RKO (cell line): ENCODE results near the gene MYOZ3.

Experiments
- DNase-seq: peaks from one replicate; pipeline ENCODE4 v3.0.0-alpha.2; 2016; ENCODE audit warnings: low spot score

The MYOZ3 gene

DNA sequence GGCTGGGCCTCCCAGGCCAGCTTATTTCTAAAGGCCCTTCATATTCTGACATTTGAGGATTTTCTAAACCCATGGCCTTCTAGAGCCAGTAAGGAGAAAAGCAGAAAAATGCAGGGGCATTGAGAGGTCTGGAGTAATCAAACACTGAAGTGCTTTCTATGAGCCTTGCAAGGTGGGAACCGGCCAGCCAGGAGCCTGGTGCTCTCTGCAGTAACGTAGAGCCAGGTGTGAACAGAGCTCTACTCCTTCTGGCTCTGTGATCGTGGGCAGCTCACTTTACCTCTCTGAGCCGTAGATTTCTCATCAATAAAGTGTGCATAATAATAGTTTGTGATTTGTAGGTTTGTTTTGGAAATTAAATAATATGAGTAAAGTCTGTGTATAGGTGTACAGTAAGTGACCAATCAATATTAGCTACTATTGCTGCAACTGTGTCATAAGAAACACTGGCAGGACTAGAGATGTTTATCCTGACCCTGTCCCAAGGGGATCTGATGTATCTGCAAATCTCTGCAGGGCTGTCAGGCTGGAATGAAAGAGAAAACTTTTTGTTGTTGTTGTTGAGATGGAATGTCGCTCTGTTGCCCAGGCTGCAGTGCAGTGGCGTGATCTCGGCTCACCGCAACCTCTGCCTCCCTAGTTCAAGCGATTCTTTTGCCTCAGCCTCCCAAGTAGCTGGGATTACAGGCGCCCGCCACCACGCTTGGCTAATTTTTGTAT, 17.9 kb upstream of the MYOZ3 start:
- DNase-seq: no peak

DNA sequence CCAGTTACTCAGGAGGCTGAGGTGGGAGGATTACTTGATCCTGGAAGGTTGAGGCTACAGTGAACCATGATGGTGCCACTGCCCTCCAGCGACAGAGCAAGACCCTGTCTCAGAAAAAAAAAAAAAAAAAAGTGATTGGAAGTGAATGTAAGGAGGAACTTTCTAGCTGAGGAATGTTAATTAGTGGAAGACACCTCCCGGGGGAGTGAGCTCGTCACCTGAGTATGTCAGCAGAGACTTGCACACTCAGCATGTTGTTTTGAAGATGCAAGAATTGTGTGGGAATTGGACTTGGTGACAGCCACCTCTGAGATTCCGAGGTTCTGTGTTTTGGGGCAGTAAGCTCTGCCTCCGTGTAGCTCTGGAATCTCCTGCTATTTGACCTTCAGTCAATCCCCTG, 17.0 kb upstream of the MYOZ3 start:
- no peak for DNase-seq

DNA sequence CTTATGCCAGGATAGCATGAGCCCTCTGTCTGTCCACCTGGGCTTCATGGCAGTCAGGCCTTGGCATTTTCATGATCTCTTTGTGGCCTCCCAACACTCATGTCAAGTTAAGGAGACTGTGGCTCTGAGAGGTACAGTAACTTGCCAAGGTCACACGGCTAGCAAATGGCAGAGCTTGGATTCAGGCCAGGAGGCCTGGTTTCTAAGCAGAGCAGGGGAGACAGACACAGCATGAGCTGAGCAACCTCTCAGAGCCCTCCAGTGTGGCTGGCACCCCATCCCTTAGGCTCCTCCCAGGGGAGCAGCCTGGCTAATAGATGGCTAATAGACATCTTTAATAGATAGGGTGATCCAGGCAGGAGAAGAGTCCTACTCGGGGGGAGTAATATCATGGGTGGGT, 16.5 kb upstream of the MYOZ3 start:
- no peak for DNase-seq

DNA sequence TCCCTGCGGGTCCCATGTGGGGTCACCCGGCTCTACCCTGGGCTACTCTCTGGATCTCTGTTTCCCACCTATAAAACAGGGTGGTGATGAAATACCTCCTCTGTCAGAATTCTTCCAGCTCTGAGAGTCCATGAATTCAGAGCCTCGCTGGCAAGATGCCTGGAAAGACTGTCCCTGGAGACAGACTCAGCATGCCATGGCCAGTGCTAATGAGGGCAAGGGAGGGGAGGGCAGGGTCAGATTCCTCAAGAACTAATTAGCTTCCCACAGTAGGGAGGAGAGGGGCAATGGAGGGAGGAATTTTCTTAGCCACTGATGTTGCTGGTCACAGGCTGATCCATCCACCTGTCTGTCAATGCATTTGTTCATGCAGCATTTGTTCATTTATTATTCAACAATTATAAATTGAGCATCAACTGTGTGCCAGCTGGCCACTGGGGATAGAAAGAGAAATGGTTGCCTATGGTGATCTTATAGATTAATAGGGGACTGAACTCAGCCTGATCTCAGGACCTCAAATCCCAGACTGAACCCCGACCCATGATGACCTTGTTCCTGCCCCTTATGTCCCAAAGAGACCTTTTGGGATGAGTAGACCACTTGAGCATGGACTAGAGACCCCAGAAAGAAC, 15.9 kb upstream of the MYOZ3 start:
- DNase-seq: no peak

DNA sequence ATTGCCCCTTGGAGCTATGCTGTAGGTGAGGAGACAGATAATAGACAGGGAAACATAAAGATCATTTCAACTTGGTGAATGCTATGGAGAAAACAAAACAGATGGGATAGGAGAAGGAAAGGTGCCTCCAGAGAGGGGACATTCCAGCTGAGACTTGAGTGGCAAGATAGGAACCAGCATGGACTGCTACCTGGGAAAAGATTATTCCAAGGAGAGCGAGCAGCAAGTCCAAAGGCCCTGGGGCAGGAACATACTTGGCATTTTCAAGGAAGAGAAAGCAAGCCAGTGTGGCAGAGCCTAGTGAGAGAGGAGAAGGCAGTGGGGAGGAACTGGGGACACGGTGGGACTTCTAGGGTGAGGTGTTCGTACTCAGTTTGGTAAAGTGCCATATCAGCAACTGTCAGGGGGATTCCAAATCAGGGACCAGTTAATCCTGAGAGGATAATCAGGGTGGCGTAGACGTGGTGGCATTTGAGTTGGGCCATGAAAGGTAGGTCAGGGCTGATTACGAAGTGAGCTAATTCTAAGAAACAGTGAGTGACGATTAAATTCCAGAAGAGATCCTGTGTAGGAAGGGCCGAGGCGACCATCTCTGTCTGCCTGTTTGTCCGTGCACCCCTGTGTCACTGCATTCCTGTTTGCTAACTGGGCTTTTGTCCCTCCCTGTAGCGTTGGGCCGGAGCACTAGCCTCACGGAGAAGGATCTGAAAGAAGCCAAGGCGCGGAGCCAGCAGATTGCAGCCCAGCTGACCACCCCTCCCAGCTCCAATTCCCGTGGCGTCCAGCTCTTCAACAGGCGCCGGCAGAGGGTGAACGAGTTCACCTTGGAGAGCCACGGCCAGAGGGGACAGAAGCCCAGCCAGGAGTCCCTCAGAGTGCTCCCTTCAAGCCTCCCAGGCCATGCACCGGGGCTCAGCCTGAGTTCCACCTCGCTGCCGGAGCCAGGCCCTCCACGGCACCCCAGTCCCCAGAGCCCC, 13.5 kb upstream of the MYOZ3 start:
- no peak for DNase-seq

DNA sequence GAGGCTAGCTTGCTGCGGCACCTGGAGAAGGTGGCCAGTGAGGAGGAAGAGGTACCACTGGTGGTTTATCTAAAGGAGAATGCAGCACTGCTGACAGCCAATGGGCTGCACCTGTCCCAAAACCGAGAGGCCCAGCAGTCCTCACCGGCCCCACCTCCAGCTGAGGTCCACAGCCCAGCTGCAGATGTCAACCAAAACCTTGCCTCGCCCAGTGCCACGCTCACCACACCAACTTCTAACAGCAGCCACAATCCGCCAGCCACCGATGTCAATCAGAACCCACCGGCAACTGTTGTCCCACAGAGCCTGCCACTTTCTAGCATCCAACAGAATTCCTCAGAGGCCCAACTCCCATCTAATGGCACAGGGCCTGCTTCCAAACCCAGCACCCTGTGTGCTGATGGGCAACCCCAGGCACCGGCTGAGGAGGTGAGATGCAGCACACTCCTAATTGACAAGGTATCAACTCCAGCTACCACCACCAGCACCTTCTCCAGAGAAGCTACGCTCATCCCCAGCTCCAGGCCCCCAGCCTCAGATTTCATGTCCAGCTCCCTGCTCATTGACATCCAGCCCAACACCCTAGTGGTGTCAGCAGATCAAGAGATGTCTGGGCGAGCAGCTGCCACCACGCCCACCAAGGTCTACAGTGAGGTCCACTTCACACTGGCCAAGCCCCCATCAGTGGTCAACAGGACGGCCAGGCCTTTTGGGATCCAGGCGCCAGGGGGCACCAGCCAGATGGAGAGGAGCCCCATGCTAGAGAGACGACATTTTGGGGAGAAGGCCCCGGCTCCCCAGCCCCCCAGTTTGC, 12.6 kb upstream of the MYOZ3 start:
- DNase-seq: no peak

DNA sequence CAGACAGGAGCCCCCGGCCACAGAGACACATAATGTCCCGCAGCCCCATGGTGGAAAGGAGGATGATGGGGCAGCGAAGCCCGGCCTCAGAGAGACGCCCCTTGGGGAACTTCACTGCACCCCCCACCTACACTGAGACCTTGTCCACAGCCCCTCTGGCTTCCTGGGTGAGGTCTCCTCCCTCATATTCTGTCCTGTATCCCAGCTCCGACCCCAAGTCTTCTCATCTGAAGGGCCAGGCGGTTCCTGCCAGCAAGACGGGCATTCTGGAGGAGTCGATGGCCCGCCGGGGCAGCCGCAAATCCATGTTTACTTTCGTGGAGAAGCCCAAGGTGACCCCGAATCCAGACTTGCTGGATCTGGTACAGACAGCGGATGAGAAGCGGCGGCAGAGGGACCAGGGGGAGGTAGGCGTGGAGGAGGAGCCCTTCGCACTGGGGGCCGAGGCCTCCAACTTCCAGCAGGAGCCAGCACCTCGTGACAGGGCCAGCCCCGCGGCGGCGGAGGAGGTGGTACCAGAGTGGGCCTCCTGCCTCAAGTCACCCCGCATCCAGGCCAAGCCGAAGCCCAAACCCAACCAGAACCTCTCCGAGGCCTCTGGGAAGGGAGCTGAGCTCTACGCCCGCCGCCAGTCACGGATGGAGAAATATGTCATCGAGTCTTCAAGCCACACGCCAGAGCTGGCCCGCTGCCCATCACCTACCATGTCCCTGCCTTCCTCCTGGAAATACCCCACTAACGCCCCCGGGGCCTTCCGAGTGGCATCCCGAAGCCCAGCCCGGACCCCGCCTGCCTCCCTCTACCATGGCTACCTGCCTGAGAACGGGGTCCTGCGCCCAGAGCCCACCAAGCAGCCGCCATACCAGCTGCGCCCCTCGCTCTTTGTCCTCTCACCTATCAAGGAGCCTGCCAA, 11.7 kb upstream of the MYOZ3 start:
- no peak for DNase-seq

DNA sequence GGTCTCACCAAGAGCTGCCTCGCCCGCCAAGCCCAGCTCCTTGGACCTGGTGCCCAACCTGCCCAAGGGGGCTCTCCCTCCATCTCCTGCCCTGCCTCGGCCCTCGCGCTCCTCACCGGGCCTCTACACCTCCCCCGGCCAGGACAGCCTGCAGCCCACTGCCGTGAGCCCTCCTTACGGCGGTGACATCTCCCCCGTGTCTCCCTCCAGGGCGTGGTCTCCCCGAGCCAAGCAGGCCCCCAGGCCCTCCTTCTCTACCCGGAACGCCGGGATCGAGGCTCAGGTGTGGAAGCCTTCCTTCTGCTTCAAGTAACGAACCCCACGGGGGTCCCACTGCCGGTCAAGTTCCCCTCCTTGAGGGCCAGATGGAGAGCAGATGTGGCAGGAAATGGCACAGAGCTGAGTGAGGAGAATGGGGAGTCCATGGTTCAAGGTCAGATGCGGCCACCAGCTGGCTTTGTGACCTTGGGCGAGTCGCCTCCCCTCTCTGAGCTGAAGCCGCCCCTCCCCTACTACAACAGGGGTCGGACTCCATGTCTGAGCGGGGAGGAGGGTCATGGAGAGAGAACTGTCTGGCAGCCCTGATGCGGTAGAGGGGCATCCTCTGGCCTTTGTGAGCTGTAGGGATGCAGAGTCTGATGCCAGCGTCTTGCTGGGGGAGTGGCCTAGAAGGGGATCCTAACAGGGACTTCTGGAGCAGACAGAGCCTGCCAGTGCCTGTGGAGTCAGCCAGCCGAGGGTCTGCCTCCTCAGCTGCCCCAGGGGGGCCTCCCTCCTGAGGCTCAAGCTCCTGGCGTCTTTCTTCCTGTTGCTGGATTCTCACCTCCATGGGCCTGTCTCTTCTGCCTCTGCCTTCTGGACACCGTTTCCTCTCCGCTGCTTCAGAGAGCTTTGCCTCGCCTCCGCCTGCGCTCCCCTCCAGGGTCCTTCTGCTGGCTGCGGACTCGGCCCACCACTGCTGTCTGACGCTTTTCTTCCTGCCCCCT, 10.7 kb upstream of the MYOZ3 start:
- no peak for DNase-seq

DNA sequence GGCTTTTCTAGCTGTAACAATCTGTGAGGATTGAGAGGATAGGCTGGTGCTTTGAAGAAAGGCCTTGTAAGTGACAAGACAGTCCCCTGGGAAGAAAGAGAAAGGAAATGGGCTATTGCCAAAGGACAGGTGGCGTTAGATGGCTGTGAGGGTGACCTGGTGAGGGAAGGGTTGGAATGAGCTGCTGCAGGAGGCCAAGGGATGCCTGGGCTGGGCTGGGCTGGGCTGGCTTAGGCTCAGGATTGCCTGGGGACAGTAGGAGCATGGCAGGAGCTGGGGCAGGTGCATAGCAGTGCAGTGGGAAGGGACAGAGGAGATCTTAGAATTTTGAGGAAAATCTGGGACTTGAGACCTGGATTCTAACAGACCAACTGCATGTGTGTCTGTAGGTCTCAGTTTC, 9.7 kb upstream of the MYOZ3 start:
- no peak for DNase-seq

DNA sequence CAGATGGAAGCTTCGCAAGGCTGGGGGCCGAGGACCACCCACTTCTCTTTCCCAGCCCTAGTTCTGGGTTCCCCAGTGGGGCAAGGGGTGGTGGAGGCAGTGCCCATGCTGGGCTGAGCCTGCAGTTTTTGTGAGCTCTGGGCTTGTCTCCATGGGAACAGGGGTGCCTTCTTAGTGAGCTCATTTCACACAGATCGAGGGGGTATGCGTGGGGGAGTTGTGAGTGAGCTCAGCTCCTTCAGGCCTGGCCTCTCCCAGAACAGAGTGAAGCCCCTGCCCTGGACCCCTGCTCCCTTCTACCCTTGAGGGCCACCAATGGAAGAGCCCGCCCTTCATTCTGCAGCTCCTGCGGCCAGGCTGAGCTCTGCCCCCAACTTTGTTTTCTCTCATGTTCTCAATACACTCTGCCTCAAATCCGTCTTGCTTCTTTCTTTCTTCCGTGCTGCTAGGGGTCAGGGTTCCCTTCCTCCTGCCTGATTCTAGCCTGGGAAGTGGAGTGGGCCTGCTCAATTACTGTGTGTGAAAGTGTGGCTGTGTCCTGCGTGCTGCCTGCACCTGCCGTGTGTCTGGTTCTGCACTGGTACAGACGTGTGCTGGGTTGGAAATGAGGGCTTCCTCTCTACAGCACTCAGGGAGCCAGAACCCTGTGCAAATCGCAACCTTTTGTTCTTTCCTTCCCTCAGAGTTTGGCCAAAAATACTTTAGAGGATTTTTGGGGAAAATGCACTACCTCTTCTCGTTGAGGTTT, 9.0 kb upstream of the MYOZ3 start:
- DNase-seq: no peak

DNA sequence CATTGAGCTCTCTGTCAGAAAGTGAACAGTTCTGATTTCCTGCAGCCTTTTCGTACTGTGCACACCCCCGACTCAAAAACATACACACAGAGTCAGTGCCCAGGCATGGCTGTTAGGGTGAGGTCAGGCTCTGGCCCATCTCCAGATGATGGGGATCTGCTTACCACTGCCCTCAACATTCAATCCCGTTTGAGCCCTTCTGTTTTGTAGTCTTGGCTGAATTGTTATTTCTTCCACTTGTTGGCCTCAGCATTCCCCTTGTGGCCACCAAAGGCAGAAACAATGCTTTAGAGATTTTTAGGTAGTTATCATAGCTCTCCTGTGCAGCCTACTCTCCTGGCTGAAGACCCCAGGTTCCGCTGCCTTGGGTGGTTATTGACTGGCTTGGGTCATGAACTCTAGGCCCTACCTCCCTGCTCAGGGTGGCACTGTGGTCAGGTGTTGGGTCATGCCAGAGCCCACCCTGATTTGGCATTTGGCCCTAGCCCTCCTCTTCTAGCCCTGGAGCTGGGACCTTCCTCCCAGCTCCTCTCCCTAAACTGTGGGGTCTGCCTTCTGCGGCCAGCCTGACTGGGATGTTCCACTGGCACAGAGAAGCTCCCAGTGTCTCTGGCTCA, 7.8 kb upstream of the MYOZ3 start:
- DNase-seq: no peak

DNA sequence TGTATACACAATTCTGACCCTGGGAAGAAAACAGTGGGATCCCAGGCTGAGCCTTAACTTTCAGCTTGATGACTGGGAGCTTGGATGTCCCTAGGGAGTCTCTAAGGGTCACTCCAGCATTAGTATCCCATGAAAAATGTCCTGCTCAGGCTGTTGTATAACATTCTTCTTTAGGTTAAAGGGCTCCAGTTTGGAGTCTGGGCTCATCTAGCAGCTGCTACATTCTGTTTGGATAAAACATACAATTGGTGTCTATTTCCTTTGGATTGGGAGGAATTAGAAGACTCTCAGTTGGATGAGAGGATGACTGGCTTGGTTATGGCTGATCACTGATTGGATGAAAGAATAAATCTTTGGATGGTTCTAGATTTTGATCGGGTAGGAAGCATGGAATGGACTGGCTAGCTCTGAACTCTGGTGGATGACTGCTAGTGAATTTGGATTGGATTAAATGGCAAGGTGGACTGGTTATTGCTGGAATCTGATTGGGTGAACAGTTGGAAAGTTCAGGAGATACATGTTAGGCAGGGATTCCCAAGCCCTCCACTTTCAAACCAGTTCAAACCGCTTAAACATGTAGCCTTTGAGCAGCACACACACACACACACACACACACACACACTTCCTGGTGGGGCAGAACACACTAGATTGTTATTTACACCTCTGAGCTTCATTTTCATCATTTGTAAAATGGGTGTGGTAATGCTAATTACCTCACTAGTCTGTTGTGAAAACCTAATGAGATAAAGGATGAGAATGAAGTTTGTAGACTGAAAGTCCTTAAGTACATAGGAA, 7.1 kb upstream of the MYOZ3 start:
- no peak for DNase-seq

DNA sequence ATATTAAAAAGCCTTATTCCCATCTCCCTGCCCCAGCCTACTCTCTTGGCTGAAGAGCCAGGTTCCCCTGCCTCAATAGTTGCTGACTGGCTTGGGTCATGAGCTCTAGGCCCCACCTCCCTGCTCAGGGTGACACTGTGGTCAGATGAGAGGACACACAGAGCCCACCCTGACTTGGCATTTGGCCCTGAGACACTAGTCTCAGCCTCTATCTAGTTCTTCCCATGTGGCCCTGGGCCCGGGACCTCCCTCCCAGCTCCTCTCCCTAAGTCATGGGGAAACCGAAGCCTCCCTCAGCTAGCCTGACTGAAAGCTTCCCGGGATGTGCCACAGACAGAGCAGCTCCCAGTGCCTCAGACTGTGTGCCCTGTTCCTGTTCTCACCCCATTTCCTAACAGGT, 5.8 kb upstream of the MYOZ3 start:
- DNase-seq: no peak

DNA sequence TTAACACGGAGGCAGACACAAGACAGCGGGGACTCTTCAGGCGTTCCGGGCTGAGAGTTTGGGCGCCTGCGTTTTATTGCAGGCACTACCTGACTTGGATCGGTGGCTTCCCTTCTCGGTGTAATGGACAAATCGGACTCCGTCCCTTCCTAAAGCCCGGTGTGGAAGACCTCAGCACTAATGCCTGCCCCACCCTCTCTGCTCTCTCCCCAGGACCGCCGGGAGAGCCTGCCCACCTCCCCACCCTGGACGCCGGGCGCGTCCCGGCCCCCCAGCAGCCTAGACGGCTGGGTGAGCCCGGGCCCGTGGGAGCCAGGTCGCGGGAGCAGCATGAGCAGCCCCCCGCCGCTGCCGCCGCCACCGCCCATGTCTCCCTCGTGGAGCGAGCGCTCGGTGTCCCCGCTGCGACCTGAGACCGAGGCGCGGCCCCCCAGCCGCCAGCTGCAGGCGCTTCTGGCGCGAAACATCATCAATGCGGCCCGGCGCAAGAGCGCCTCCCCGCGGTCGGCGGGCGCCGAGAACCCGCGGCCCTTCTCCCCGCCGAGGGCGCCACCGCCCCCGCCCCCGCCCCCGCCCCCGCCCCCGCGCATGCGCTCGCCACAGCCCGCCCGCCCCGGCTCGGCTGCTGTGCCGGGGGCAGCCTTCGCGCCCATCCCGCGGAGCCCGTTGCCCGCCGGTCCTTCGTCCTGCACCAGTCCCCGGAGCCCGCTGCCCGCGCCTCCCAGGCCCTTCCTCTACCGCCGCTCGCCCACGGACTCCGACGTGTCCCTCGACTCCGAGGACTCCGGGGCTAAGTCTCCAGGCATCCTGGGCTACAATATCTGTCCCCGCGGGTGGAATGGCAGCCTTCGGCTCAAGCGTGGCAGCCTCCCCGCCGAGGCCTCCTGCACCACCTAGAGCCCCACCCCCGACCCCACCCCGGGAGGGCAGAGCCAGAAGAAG, 4.6 kb upstream of the MYOZ3 start:
- peak; percentile 57 for DNase-seq

DNA sequence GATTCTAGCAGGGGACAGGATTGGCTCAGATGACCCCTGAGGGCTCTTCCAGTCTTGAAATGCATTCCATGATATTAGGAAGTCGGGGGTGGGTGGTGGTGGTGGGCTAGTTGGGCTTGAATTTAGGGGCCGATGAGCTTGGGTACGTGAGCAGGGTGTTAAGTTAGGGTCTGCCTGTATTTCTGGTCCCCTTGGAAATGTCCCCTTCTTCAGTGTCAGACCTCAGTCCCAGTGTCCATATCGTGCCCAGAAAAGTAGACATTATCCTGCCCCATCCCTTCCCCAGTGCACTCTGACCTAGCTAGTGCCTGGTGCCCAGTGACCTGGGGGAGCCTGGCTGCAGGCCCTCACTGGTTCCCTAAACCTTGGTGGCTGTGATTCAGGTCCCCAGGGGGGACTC, 2.9 kb upstream of the MYOZ3 start:
- no peak for DNase-seq

DNA sequence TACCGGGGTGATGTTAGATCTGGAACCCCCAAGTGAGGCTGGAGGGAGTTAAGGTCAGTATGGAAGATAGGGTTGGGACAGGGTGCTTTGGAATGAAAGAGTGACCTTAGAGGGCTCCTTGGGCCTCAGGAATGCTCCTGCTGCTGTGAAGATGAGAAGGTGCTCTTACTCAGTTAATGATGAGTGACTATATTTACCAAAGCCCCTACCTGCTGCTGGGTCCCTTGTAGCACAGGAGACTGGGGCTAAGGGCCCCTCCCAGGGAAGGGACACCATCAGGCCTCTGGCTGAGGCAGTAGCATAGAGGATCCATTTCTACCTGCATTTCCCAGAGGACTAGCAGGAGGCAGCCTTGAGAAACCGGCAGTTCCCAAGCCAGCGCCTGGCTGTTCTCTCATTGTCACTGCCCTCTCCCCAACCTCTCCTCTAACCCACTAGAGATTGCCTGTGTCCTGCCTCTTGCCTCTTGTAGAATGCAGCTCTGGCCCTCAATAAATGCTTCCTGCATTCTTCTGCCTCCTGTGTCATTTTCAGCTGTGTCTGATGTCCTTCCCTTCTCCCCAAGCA, 2.3 kb upstream of the MYOZ3 start:
- no peak for DNase-seq
